NT2/D1 (cell line): ENCODE data around the gene TENM3.
"Not testable (repeated sequence)": the region's sequence is repeated elsewhere in the genome, so short reads cannot be mapped to it uniquely, and the experiment has no call there.

Source experiments
- YY1 ChIP-seq: IDR thresholded peaks from 2 replicates; pipeline ENCODE4 v1.6.1; 2011; ENCODE audit not compliant: insufficient read length, insufficient read depth
- ZNF274 ChIP-seq: IDR thresholded peaks from 2 replicates; pipeline ENCODE4 v1.6.1; 2011; ENCODE audit warnings: mild to moderate bottlenecking, low read depth, low read length

DNA sequence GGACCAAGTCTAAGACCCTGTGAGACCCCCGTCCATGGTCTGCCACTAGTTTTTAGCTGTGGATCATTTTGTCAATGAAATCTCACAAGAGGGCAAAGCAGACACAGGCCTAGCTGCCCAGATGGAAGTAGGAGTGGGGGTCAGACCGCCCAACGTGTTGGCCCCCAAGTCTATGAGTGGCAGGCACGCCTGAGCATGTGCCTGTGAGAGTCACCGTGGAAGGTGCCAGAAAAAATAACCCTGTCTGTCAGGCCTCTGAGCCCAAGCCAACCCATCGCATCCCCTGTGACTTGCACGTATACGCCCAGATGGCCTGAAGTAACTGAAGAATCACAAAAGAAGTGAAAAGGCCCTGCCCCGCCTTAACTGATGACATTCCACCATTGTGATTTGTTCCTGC lies 570.9 kb downstream of the TENM3 start:
- TF ChIP-seq ZNF274, YY1: not testable (repeated sequence)
